Activated T-helper 1 cell treated with anti-CD3 and anti-CD28 coated beads, Interleukin-2, amount 50 U/mL, for 16 hours (primary cell): Measurements from ENCODE around the gene TCEAL2.
"Not testable (repeated sequence)": the region's sequence is repeated elsewhere in the genome, so short reads cannot be mapped to it uniquely, and the experiment has no call there.

ENCODE experiments used
- DNase-seq, 2 donors: peaks; one replicate each; pipeline ENCODE4 v3.0.0-alpha.2; 2020; ENCODE audit warnings: low read depth in 1 of 2, low spot score in 1 of 2

The TCEAL2 gene

GRCh38 chrX:102125436-102125835 lies at the start of gene TCEAL2:
TSS of gene TCEAL2 (plus strand) at chrX:102125679. CDS start at chrX:102126831, 1,152 bp downstream.
- not testable (repeated sequence) for DNase-seq

- no peak for DNase-seq
These were observed 48.1 kb upstream of the TCEAL2 start for GRCh38 chrX:102077426-102077825.

DNA sequence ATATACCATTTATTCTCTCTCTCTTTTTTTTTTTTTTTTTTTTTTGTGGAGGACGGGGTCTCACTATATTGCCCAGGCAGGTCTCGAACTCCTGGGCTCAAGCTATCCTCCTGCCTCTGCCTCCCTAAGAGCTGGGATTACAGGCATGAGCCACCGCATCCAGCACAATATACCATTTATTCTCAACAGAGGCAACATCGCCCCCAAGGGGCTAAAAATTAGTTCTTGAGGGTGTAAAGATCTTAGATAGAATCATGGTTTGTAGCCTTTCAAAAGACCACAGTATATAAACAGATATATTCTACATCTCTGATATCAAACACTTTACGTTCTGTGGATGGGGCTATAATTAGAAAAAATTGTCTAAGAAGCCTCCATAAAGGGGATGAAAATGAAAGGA lies 39.8 kb upstream of the TCEAL2 start:
- no peak for DNase-seq

DNA sequence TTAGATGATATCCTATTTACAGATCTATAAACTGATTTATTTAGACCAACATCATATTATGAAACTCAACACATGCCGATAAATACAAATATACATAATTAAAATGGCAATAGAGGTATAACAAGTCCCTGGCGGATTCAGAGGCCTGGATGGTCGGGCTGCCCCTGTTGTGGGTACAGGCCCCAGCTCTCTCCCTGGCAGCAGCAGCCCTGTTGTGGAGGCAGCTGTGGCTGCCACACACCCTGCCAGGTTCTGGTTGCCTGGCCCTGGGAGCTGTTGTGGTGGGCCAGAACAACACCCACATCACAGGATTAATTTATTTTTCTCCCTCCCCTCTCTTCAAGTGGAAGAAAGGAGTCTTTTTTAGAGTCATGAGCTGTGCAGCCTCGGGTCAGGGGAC lies 12.1 kb upstream of the TCEAL2 start:
- no peak for DNase-seq

GRCh38 chrX:102115748-102116147 lies 9.7 kb upstream of the TCEAL2 start:
- no peak for DNase-seq

DNA sequence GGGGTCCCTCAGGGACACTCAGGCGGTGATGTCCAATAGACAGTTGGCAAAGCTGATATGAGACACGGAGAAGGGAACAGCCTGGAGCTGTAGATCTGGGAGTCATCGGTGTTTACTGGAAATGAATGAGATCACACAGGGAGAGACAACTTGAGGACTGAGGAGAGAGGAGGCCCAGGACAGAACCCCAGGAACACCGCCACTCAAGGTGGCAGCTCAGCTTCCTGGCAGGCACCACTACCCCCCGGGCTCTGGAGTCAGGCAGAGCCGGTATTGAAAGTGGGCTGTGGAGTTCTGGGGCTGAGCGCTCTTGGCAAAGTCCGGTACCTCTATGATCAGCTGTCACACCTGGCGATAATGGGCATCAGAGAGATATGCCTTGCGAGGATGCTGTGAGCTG lies 465 bp upstream of the TCEAL2 start:
- DNase-seq, result not testable (repeated sequence)

- DNase-seq, result not testable (repeated sequence)
These were observed 770 bp downstream of the TCEAL2 start for GRCh38 chrX:102126080-102126818.

DNA sequence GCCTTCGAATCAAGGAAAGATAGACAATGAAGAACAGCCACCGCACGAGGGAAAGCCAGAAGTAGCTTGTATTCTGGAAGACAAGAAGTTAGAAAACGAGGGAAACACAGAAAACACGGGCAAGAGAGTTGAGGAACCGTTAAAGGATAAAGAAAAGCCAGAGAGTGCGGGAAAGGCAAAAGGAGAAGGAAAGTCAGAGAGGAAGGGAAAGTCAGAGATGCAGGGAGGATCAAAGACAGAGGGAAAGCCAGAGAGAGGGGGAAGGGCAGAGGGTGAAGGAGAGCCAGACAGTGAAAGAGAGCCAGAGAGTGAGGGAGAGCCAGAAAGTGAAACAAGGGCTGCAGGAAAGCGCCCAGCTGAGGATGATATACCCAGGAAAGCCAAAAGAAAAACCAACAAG lies 1.4 kb downstream of the TCEAL2 start:
- no peak for DNase-seq

DNA sequence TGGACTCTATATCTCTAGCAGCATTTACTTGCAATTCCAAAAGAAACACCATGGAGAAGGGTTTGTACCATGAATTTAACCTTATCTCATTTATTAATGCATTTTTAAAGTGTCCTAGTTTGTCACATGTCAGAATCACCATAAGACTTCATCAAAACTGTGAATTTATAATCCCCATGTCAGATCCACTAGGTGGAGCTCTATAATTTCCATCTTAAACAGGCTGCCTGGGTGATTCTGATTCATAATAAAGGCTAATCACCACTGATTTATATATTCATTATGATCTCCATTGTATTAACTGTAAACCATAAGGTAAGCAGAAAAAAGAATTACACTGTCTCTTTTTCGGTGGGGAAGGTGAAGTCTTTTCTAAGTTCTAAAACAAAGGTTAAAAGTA lies 4.0 kb downstream of the TCEAL2 start:
- no peak for DNase-seq

DNA sequence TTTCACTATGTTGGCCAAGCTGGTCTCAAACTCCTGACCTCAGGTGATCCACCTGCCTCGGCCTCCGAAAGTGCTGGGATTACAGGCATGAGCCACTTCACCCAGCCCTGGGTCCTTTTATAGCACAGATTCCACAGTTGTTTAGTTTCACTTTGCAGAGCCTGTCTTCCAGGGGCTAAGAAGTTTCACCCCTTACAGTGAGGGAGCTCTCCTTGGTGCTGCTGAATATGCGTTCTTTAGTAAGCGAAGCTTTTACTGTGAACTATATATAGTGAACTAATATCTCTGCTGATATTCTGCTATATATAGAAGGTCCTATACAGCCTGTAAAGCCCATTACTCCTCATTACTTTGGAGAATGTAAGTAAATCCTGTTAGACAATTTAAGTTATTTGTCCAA lies 12.6 kb downstream of the TCEAL2 start:
- DNase-seq, result no peak

- DNase-seq, result not testable (repeated sequence)
These were observed 15.4 kb downstream of the TCEAL2 start for GRCh38 chrX:102140876-102141275.

DNA sequence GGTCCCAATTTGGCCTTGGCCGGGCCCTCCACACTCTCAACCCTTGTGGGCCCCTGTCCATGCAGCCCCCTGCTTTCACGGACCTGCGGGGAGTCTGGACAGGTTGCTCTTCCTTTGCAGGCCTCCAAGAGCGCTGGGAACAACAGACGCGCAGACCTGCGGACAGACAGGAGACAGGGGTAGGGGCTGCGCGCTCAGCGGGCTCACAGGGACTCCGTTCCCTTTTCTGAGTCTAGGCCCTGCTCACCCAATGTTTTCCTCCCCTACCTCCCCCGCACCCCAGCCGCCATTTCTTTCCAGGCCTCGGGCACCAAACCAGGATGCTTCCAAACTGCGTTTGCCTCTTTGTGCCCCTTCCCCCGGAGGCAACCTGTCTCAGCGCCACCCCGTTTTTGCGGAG lies 16.2 kb downstream of the TCEAL2 start:
- not testable (repeated sequence) for DNase-seq

DNA sequence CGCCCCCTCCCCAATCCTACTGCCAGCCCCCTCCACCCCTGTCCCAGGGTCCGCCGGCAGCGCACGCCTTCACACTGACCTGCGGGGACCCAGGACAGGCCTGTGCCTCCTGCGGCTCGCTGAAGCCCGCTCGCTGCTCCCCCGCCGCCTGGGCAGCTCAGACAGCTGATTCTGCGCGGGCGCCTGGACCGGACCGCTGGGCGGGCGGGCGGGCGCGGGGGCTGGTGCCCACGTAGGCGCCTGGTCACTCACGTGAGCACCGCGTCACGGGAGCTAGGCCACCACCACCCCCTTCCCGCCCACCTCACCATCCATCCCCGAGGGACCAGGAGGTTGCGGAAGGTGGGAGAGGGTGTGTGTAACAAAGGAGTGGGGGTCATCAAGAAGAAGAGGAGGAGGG lies 16.8 kb downstream of the TCEAL2 start, which contains the start of gene TCEAL6:
Gene TCEAL6, minus strand, starts transcription at position 208 of the 400 bp plus-strand sequence.
- DNase-seq, result not testable (repeated sequence)

- no peak for DNase-seq
These were observed 28.9 kb downstream of the TCEAL2 start for GRCh38 chrX:102154218-102154860.

DNA sequence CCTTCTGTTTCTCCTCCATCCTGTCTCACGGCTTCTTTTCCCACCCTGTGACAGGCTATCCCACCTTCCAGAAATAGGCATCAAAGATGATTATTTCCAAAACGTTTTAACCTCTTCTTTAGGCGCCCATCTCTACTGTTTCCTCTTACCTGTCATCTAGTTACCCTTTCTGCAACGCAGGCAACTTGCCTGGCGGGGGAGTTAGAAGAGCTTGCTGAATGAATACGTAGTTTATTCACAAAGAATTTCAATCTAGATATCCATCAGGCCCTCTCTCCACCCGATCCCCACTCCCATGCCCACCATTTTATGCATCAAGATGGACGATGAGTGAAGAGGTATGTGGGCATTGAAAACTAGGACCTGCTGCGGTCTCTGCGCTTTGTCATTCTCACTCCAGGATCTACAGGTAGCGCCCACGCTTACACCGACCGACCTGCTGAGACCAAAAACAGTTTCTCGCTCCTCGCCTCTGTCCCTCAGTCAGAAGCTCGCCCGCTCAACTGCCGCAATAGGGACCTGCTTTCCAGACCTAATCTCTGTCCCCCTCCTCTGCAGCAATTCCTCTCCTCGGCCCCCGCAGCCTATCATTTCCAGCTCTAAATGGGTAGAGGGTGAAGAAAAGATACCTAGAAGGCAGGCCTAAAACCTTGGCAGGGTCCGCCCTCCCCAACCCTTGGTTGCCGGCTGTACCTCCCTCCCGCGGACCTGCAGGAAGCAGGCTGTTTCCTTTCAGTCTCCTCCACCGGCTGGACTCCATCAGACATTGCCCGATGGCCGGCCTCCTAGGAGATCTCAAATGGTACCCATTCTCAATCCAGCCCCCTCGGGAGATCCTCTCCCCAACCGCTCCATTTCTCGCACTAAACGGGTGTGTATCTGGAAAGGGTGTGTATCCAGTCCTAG lies 29.7 kb downstream of the TCEAL2 start:
- peak in 1 of 2 donors; percentile 5 for DNase-seq

- DNase-seq, result peak; percentile 13 to 39
These were observed 30.3 kb downstream of the TCEAL2 start, which contains the start of gene BEX5 for GRCh38 chrX:102155806-102156179. TSS of gene BEX5 (minus strand) at chrX:102155977. CDS start at chrX:102154265, 1,712 bp downstream.
